GM19468 (cell line): ENCODE data around the gene KRTAP4-7.
"Not testable (repeated sequence)": the region's sequence is repeated elsewhere in the genome, so short reads cannot be mapped to it uniquely, and the experiment has no call there.

Source experiments
- ATAC-seq: cut with Tn5 transposase; IDR thresholded peaks from one replicate; pipeline ENCODE4 v1.9.1; 2021; ENCODE audit warnings: mild to moderate bottlenecking, moderate library complexity, moderate number of reproducible peaks; ENCODE audit not compliant: unreplicated experiment; ENCODE audit errors: extremely low read depth

Gene KRTAP4-7

GRCh38 chr17:41064301-41064700, 19.6 kb upstream of the KRTAP4-7 start:
- no peak for ATAC-seq

GRCh38 chr17:41065016-41065689, 18.8 kb upstream of the KRTAP4-7 start:
- not testable (repeated sequence) for ATAC-seq

GRCh38 chr17:41065829-41066624, 17.9 kb upstream of the KRTAP4-7 start, which contains the start of gene KRTAP2-4:
TSS of gene KRTAP2-4 (minus strand) at chr17:41065879. CDS start at chr17:41065845, 34 bp downstream.
- no peak for ATAC-seq

GRCh38 chr17:41067281-41067680, 16.7 kb upstream of the KRTAP4-7 start:
- no peak for ATAC-seq

GRCh38 chr17:41069031-41069430, 14.9 kb upstream of the KRTAP4-7 start:
- ATAC-seq: no peak

- no peak for ATAC-seq
Measured at GRCh38 chr17:41071606-41072360, 12.2 kb upstream of the KRTAP4-7 start.

- no peak for ATAC-seq
Measured at GRCh38 chr17:41073676-41074075, 10.3 kb upstream of the KRTAP4-7 start.

- ATAC-seq: no peak
Measured at GRCh38 chr17:41076788-41077187, 7.2 kb upstream of the KRTAP4-7 start.

GRCh38 chr17:41082626-41083025, 1.3 kb upstream of the KRTAP4-7 start:
- no peak for ATAC-seq

- not testable (repeated sequence) for ATAC-seq
Measured at GRCh38 chr17:41083427-41083826, 523 bp upstream of the KRTAP4-7 start.

- not testable (repeated sequence) for ATAC-seq
Measured at GRCh38 chr17:41088760-41089352, 4.9 kb downstream of the KRTAP4-7 start.

GRCh38 chr17:41096055-41096454, 12.1 kb downstream of the KRTAP4-7 start:
- ATAC-seq: no peak

- ATAC-seq: no peak
Measured at GRCh38 chr17:41098042-41098441, 14.1 kb downstream of the KRTAP4-7 start, which contains the start of gene KRTAP4-8. TSS of gene KRTAP4-8 (minus strand) at chr17:41098142. CDS start at chr17:41098084, 58 bp downstream.

- no peak for ATAC-seq
Measured at GRCh38 chr17:41098481-41098880, 14.5 kb downstream of the KRTAP4-7 start.

GRCh38 chr17:41099682-41100480, 15.9 kb downstream of the KRTAP4-7 start:
- ATAC-seq: not testable (repeated sequence)

GRCh38 chr17:41101586-41102259, 17.8 kb downstream of the KRTAP4-7 start, which contains the start of gene KRTAP4-16:
TSS of gene KRTAP4-16 (minus strand) at chr17:41102209. CDS start at chr17:41102209, 0 bp downstream.
- ATAC-seq: no peak

- ATAC-seq: no peak
Measured at GRCh38 chr17:41103896-41104295, 19.9 kb downstream of the KRTAP4-7 start.

- ATAC-seq: not testable (repeated sequence)
Measured at GRCh38 chr17:41104386-41105038, 20.6 kb downstream of the KRTAP4-7 start.
